H1 (cell line): ENCODE measurements around the gene CRISPLD2. TPM values are rescaled to one million over a fixed set of nuclear protein-coding genes. Genes with fewer than 3 reads are reported as not detected.

ENCODE experiments used
- TEAD4 ChIP-seq: IDR thresholded peaks from 2 replicates; pipeline ENCODE4 v1.6.1; 2012; ENCODE audit warnings: low read depth, low read length, inconsistent platforms, mixed read lengths
- polyA plus RNA-seq, 7 experiments: library from polyadenylated mRNA; depleted of rRNA in 3 of 7; stranded (reverse) in 5 of 7; unstranded in 2 of 7; fragments of >200 nt in 5 of 7; fragments of 200-250 nt in 2 of 7; gene quantifications; 1 replicate in 5 of 7; 2 replicates in 1 of 7; 4 replicates in 1 of 7; pipeline versions ENCODE4 v1.2.1 to v1.2.3, GENCODE V29; 2011 to 2013; ENCODE audit warnings: missing spikeins in 2 of 7, mixed read lengths in 2 of 7
- total RNA-seq: library from RNA; stranded (reverse); fragmentation: NEBNext Ultra II Directional; extraction: Animal tissue kit (Norgen Biotek cat#: 25700); gene quantifications from 2 replicates; pipeline ENCODE4 v1.2.1, GENCODE V29; 2021
- TF ChIP-seq, protein P1 (sequence below): fragments of 300-600 bp; sonication (generic); IDR thresholded peaks from 2 replicates; pipeline ENCODE4 v1.7.1; 2012; ENCODE audit warnings: low read length, moderate library complexity, mild to moderate bottlenecking, inconsistent platforms; ENCODE audit not compliant: insufficient replicate concordance

The CRISPLD2 gene
- total and polyA plus RNA-seq, 2 of the 8 experiments (the other 6 are each of a cell fraction or from before 2014, with no cell fraction given), result 2.7 to 5.1 TPM

- TF ChIP-seq, protein P1, sequence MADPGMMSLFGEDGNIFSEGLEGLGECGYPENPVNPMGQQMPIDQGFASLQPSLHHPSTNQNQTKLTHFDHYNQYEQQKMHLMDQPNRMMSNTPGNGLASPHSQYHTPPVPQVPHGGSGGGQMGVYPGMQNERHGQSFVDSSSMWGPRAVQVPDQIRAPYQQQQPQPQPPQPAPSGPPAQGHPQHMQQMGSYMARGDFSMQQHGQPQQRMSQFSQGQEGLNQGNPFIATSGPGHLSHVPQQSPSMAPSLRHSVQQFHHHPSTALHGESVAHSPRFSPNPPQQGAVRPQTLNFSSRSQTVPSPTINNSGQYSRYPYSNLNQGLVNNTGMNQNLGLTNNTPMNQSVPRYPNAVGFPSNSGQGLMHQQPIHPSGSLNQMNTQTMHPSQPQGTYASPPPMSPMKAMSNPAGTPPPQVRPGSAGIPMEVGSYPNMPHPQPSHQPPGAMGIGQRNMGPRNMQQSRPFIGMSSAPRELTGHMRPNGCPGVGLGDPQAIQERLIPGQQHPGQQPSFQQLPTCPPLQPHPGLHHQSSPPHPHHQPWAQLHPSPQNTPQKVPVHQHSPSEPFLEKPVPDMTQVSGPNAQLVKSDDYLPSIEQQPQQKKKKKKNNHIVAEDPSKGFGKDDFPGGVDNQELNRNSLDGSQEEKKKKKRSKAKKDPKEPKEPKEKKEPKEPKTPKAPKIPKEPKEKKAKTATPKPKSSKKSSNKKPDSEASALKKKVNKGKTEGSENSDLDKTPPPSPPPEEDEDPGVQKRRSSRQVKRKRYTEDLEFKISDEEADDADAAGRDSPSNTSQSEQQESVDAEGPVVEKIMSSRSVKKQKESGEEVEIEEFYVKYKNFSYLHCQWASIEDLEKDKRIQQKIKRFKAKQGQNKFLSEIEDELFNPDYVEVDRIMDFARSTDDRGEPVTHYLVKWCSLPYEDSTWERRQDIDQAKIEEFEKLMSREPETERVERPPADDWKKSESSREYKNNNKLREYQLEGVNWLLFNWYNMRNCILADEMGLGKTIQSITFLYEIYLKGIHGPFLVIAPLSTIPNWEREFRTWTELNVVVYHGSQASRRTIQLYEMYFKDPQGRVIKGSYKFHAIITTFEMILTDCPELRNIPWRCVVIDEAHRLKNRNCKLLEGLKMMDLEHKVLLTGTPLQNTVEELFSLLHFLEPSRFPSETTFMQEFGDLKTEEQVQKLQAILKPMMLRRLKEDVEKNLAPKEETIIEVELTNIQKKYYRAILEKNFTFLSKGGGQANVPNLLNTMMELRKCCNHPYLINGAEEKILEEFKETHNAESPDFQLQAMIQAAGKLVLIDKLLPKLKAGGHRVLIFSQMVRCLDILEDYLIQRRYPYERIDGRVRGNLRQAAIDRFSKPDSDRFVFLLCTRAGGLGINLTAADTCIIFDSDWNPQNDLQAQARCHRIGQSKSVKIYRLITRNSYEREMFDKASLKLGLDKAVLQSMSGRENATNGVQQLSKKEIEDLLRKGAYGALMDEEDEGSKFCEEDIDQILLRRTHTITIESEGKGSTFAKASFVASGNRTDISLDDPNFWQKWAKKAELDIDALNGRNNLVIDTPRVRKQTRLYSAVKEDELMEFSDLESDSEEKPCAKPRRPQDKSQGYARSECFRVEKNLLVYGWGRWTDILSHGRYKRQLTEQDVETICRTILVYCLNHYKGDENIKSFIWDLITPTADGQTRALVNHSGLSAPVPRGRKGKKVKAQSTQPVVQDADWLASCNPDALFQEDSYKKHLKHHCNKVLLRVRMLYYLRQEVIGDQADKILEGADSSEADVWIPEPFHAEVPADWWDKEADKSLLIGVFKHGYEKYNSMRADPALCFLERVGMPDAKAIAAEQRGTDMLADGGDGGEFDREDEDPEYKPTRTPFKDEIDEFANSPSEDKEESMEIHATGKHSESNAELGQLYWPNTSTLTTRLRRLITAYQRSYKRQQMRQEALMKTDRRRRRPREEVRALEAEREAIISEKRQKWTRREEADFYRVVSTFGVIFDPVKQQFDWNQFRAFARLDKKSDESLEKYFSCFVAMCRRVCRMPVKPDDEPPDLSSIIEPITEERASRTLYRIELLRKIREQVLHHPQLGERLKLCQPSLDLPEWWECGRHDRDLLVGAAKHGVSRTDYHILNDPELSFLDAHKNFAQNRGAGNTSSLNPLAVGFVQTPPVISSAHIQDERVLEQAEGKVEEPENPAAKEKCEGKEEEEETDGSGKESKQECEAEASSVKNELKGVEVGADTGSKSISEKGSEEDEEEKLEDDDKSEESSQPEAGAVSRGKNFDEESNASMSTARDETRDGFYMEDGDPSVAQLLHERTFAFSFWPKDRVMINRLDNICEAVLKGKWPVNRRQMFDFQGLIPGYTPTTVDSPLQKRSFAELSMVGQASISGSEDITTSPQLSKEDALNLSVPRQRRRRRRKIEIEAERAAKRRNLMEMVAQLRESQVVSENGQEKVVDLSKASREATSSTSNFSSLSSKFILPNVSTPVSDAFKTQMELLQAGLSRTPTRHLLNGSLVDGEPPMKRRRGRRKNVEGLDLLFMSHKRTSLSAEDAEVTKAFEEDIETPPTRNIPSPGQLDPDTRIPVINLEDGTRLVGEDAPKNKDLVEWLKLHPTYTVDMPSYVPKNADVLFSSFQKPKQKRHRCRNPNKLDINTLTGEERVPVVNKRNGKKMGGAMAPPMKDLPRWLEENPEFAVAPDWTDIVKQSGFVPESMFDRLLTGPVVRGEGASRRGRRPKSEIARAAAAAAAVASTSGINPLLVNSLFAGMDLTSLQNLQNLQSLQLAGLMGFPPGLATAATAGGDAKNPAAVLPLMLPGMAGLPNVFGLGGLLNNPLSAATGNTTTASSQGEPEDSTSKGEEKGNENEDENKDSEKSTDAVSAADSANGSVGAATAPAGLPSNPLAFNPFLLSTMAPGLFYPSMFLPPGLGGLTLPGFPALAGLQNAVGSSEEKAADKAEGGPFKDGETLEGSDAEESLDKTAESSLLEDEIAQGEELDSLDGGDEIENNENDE, result no peak
- 0 out of 2 replicates have a peak, but pooled peaks have one; percentile 30 for TF ChIP-seq TEAD4
These were observed 99.9 kb downstream of the CRISPLD2 start (continued) for GRCh38 chr16:84919708-84920107.
